Measurements from ENCODE around the gene RNF224. TPM values are rescaled to one million over a fixed set of nuclear protein-coding genes. Genes with fewer than 3 reads are reported as not detected.

RNF224 gene
- total and polyA plus RNA-seq, 10 of the 15 experiments (the other 5 are each of a cell fraction or from before 2014, with no cell fraction given), result not detected

DNA sequence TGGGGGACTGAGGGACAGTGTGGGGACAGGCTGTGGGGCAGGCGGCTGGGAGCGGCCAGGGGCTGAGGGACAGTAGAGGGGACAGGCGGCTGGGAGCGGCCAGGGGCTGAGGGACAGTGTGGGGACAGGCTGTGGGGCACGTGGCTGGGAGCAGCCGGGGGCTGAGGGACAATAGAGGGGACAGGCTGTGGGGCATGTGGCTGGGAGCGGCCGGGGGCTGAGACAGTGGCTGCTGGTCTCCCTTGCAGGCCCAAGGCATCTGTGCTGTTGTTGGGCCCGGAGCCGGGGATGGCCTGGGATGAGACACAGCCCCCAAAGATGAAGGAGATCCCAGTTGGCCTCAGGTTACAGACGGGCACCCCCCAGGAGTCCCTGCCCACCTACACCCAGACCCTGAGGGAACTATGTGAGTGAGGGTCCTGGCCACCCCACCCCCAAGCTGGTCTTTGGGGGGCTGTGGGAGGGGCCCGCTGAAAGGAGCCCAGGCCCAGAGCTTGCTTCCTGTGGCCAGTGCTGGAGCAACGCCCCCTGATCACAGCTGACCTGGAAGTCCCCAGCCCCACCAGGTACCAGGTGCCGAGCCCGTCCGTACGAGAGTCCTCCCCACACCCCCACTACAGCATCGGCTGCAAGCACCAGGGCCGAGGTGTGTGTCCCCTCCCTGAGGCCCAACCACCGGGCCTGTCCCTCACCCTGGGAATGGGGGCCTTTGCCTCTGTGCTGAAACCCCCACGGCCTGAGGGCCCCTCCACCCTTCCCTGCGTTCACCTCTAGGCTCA, 24.4 kb downstream of the RNF224 start:
- H3K27ac ChIP-seq (ENCODE audit: control insufficient read depth, insufficient read depth), result no peak overlapping the region
- no peaks in the 10 kb centered on the region for H3K36me3 ChIP-seq (ENCODE audit: control insufficient read depth in 2 of 2, insufficient read depth in 2 of 2, low read length in 1 of 2)
- BruUV-seq (replicated peaks), result no TSS peak
- no peaks in the 10 kb centered on the region for H3K27me3 ChIP-seq (replicated peaks in 1 of 2; ENCODE audit: control insufficient read depth in 2 of 2, insufficient read depth in 2 of 2, low read length in 1 of 2)
- no peak for ATAC-seq
- H2AFZ ChIP-seq (ENCODE audit: control insufficient read depth, low read depth, low read length), result no peak overlapping the region
- intact Hi-C loops (cut with micrococcal nuclease; ENCODE audit: unreplicated experiment) (no loop called here), in situ Hi-C loops (cut with MboI) (no loop called here)
- H3K4me2 ChIP-seq (ENCODE audit: control insufficient read depth, insufficient read depth), result no peak overlapping the region
- H3K79me2 ChIP-seq (ENCODE audit: control insufficient read depth, insufficient read depth, low read length), result peaks cover 15% of the 10 kb centered on the region
- no peak for DNase-seq (ENCODE audit: low read depth, low spot score)
- CTCF ChIA-PET, result interaction anchor here (1.1 kb wide), 1 partner anchor 15 kb away, joined by 3 read pairs; no protein-coding TSS in a partner anchor
- H3K4me3 ChIP-seq, result no peak overlapping the region
- H3K9me3 ChIP-seq (replicated peaks; ENCODE audit: control insufficient read depth, insufficient read depth, low read length), result no peaks in the 10 kb centered on the region
- FAIRE-seq, result no peak
- RAD21 ChIA-PET (ENCODE audit: unreplicated experiment), result no interaction called here
- POLR2A ChIA-PET, result interaction anchor here (6.2 kb wide), 1 partner anchor 11 kb away, joined by 112 read pairs; the partner anchor contains the start of gene TUBB4B
- H4K20me1 ChIP-seq (ENCODE audit: control insufficient read depth, insufficient read depth), result no peaks in the 10 kb centered on the region
- 72% methylated on average over 18 of the region's 22 CpGs for WGBS (ENCODE audit: insufficient coverage, insufficient replicate concordance, low lambda C conversion rate, missing lambda C conversion rate)
- H3K9ac ChIP-seq (ENCODE audit: control insufficient read depth, insufficient read depth, low read length), result no peak overlapping the region
- peaks cover 14% of the 10 kb centered on the region for H3K4me1 ChIP-seq (ENCODE audit: control insufficient read depth, insufficient read depth, low read length)
- SMC1A ChIA-PET (ENCODE audit: uncharacterized antibody, unreplicated experiment), result no interaction called here
- TF ChIP-seq MEF2A (IDR thresholded peaks at IDR 0.05; ENCODE audit: insufficient read depth, low read depth, low read length) (no peak), CBX3 (IDR thresholded peaks at IDR 0.05; ENCODE audit: borderline replicate concordance, low read depth) (no peak), TCF12 (IDR thresholded peaks at IDR 0.05; ENCODE audit: low read depth, low read length) (no peak), ZZZ3 (IDR thresholded peaks at IDR 0.05; ENCODE audit: control insufficient read depth, insufficient read length, low read depth) (no peak), DPF2 (IDR thresholded peaks at IDR 0.05) (no peak), SREBF1 (IDR thresholded peaks at IDR 0.05; ENCODE audit: low read length) (no peak), HDAC2 (IDR thresholded peaks at IDR 0.05) (no peak)
- TF ChIP-seq, protein P1, sequence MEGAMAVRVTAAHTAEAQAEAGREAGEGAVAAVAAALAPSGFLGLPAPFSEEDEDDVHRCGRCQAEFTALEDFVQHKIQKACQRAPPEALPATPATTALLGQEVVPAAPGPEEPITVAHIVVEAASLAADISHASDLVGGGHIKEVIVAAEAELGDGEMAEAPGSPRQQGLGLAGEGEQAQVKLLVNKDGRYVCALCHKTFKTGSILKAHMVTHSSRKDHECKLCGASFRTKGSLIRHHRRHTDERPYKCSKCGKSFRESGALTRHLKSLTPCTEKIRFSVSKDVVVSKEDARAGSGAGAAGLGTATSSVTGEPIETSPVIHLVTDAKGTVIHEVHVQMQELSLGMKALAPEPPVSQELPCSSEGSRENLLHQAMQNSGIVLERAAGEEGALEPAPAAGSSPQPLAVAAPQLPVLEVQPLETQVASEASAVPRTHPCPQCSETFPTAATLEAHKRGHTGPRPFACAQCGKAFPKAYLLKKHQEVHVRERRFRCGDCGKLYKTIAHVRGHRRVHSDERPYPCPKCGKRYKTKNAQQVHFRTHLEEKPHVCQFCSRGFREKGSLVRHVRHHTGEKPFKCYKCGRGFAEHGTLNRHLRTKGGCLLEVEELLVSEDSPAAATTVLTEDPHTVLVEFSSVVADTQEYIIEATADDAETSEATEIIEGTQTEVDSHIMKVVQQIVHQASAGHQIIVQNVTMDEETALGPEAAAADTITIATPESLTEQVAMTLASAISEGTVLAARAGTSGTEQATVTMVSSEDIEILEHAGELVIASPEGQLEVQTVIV (IDR thresholded peaks at IDR 0.05; ENCODE audit: borderline replicate concordance, partially characterized antibody), result no peak
- TF ChIP-seq, protein P2, sequence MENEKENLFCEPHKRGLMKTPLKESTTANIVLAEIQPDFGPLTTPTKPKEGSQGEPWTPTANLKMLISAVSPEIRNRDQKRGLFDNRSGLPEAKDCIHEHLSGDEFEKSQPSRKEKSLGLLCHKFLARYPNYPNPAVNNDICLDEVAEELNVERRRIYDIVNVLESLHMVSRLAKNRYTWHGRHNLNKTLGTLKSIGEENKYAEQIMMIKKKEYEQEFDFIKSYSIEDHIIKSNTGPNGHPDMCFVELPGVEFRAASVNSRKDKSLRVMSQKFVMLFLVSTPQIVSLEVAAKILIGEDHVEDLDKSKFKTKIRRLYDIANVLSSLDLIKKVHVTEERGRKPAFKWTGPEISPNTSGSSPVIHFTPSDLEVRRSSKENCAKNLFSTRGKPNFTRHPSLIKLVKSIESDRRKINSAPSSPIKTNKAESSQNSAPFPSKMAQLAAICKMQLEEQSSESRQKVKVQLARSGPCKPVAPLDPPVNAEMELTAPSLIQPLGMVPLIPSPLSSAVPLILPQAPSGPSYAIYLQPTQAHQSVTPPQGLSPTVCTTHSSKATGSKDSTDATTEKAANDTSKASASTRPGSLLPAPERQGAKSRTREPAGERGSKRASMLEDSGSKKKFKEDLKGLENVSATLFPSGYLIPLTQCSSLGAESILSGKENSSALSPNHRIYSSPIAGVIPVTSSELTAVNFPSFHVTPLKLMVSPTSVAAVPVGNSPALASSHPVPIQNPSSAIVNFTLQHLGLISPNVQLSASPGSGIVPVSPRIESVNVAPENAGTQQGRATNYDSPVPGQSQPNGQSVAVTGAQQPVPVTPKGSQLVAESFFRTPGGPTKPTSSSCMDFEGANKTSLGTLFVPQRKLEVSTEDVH (IDR thresholded peaks at IDR 0.05; ENCODE audit: low read depth, partially characterized antibody), result no peak
- TF ChIP-seq, protein P3, sequence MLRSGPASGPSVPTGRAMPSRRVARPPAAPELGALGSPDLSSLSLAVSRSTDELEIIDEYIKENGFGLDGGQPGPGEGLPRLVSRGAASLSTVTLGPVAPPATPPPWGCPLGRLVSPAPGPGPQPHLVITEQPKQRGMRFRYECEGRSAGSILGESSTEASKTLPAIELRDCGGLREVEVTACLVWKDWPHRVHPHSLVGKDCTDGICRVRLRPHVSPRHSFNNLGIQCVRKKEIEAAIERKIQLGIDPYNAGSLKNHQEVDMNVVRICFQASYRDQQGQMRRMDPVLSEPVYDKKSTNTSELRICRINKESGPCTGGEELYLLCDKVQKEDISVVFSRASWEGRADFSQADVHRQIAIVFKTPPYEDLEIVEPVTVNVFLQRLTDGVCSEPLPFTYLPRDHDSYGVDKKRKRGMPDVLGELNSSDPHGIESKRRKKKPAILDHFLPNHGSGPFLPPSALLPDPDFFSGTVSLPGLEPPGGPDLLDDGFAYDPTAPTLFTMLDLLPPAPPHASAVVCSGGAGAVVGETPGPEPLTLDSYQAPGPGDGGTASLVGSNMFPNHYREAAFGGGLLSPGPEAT (IDR thresholded peaks at IDR 0.05; ENCODE audit: low read depth), result no peak
- TF ChIP-seq, protein P4, sequence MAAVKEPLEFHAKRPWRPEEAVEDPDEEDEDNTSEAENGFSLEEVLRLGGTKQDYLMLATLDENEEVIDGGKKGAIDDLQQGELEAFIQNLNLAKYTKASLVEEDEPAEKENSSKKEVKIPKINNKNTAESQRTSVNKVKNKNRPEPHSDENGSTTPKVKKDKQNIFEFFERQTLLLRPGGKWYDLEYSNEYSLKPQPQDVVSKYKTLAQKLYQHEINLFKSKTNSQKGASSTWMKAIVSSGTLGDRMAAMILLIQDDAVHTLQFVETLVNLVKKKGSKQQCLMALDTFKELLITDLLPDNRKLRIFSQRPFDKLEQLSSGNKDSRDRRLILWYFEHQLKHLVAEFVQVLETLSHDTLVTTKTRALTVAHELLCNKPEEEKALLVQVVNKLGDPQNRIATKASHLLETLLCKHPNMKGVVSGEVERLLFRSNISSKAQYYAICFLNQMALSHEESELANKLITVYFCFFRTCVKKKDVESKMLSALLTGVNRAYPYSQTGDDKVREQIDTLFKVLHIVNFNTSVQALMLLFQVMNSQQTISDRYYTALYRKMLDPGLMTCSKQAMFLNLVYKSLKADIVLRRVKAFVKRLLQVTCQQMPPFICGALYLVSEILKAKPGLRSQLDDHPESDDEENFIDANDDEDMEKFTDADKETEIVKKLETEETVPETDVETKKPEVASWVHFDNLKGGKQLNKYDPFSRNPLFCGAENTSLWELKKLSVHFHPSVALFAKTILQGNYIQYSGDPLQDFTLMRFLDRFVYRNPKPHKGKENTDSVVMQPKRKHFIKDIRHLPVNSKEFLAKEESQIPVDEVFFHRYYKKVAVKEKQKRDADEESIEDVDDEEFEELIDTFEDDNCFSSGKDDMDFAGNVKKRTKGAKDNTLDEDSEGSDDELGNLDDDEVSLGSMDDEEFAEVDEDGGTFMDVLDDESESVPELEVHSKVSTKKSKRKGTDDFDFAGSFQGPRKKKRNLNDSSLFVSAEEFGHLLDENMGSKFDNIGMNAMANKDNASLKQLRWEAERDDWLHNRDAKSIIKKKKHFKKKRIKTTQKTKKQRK (IDR thresholded peaks at IDR 0.05; ENCODE audit: low read depth, low read length), result no peak

Data from GM12878 (cell line).